Measurements from ENCODE around the gene SLC7A10. TPM values are rescaled to one million over a fixed set of nuclear protein-coding genes. Genes with fewer than 3 reads are reported as not detected.

The SLC7A10 gene
- total RNA-seq, 1 experiment from 2014 or later: 2.9 TPM

- no peak overlapping the region for H3K4ac ChIP-seq (ENCODE audit: low read depth, low read length)
- WGBS (ENCODE audit: extremely low coverage, insufficient read length, low lambda C conversion rate): no CpG with 5 or more reads among the region's 7 CpGs
- H3K4me3 Mint-ChIP-seq: no peak overlapping the region
These were observed 30.6 kb upstream of the SLC7A10 start for GRCh38 chr19:33256261-33256660.

More at GRCh38 chr19:33256261-33256660, 30.6 kb upstream of the SLC7A10 start:
- Mint-ChIP-seq H3K36me3 (ENCODE audit: insufficient read depth in 1 of 3, low read depth in 3 of 3) (peaks cover 0 to 1% (median 0%) of the 10 kb centered on the region in 3 experiments; a peak in 3 of 7 replicates), H3K27me3 (ENCODE audit: low read depth) (peaks cover 3% of the 10 kb centered on the region), H3K4me1 (peaks cover 0 to 3% of the 10 kb centered on the region in 2 experiments; a peak in 2 of 4 replicates), H3K9me3 (peaks cover 4 to 5% of the 10 kb centered on the region in 2 experiments; a peak in 2 of 5 replicates), H3K27ac (no peak overlapping the region)
- Histone ChIP-seq H2BK5ac (ENCODE audit: insufficient read length, low read length) (no peak overlapping the region), H3K27me3 (ENCODE audit: insufficient read depth, low read length) (no peaks in the 10 kb centered on the region), H4K5ac (ENCODE audit: insufficient read length, low read depth, low read length) (no peak overlapping the region), H3K23ac (ENCODE audit: insufficient read length, low read depth, low read length) (no peak overlapping the region), H3K4me1 (ENCODE audit: insufficient read depth, low read length) (no peaks in the 10 kb centered on the region), H3K9ac (ENCODE audit: extremely low read depth, insufficient read length, low read length) (no peak overlapping the region), H2BK120ac (ENCODE audit: low read depth, low read length, poor library complexity, severe bottlenecking) (no peak overlapping the region), H3K18ac (ENCODE audit: insufficient read length, low read depth, low read length) (no peak overlapping the region), H3K56ac (ENCODE audit: insufficient read length, low read depth, low read length) (no peak overlapping the region), H3T11ph (ENCODE audit: low read length) (no peak overlapping the region), H2BK12ac (ENCODE audit: insufficient read length, low read depth, low read length) (no peak overlapping the region), H4K8ac (replicated peaks; ENCODE audit: insufficient read length, low read depth, low read length) (no peak overlapping the region), H3K14ac (ENCODE audit: insufficient read depth, low read length) (no peak overlapping the region), H2AK5ac (ENCODE audit: insufficient read length, low read length) (no peak overlapping the region), H3K27ac (ENCODE audit: insufficient read length, low read depth, low read length) (no peak overlapping the region), H3K9me3 (ENCODE audit: control insufficient read depth, low read depth, low read length) (no peaks in the 10 kb centered on the region), H2AFZ (ENCODE audit: low read length) (no peak overlapping the region), H3K79me2 (ENCODE audit: insufficient read depth, low read length) (no peaks in the 10 kb centered on the region), H3K23me2 (ENCODE audit: insufficient read length, low read depth, low read length, poor library complexity, severe bottlenecking) (no peaks in the 10 kb centered on the region), H3K79me1 (ENCODE audit: insufficient read depth, low read depth, low read length, poor library complexity, severe bottlenecking) (no peaks in the 10 kb centered on the region), H2BK15ac (ENCODE audit: low read depth, low read length) (no peak overlapping the region), H4K91ac (ENCODE audit: insufficient read length, low read depth, low read length) (no peak overlapping the region), H4K20me1 (ENCODE audit: control insufficient read depth, insufficient read depth, insufficient read length) (no peaks in the 10 kb centered on the region), H3K4me2 (ENCODE audit: insufficient read depth, insufficient read length, low read length) (no peak overlapping the region), H2BK20ac (ENCODE audit: low read depth, low read length, poor library complexity, severe bottlenecking) (no peak overlapping the region)
- DNase-seq: no peak
- no peak for TF ChIP-seq CTCF (conservative IDR thresholded peaks at IDR 0.05)
